HepG2 (cell line): ENCODE measurements around the gene EGR4. TPM values are rescaled to one million over a fixed set of nuclear protein-coding genes. Genes with fewer than 3 reads are reported as not detected.
A peak's percentile ranks its signal among the peaks of the same experiment; 100 is the strongest.

Experiments
- ATAD3A ChIP-seq: sonication (generic); formaldehyde crosslinking; IDR thresholded peaks from 2 replicates; pipeline ENCODE4 v1.4.0; 2020; ENCODE audit warnings: missing genetic modification reagents
- CENPX ChIP-seq: sonication (generic); formaldehyde crosslinking; IDR thresholded peaks from 2 replicates; pipeline ENCODE4 v1.9.0; 2021; ENCODE audit warnings: mild to moderate bottlenecking, missing genetic modification reagents, moderate library complexity
- FOXM1 ChIP-seq: sonication (generic); formaldehyde crosslinking; IDR thresholded peaks from 2 replicates; pipeline ENCODE4 v1.5.0; 2020; ENCODE audit warnings: missing genetic modification reagents
- HHEX ChIP-seq: IDR thresholded peaks from 2 replicates; pipeline ENCODE4 v1.6.1; 2016; ENCODE audit warnings: control low read depth
- JUN ChIP-seq: sonication (generic); formaldehyde crosslinking; IDR thresholded peaks from 2 replicates; pipeline ENCODE4 v1.4.0; 2020; ENCODE audit warnings: mild to moderate bottlenecking, missing genetic modification reagents
- JUND ChIP-seq: sonication (generic); formaldehyde crosslinking; IDR thresholded peaks from 2 replicates; pipeline ENCODE4 v1.8.0; 2022; ENCODE audit warnings: mild to moderate bottlenecking, missing genetic modification reagents
- MAF1 ChIP-seq: sonication (generic); formaldehyde crosslinking; IDR thresholded peaks from 2 replicates; pipeline ENCODE4 v1.5.0; 2020; ENCODE audit warnings: missing genetic modification reagents, borderline replicate concordance
- MATR3 ChIP-seq: sonication (generic); formaldehyde crosslinking; IDR thresholded peaks from 2 replicates; pipeline ENCODE4 v1.4.0; 2020; ENCODE audit warnings: missing genetic modification reagents
- PTBP1 ChIP-seq: fragments of 200-400 bp; formaldehyde crosslinking; IDR thresholded peaks from 2 replicates; pipeline ENCODE4 v1.6.1; 2018; ENCODE audit warnings: low read length, low read depth; ENCODE audit not compliant: poor library complexity, severe bottlenecking
- RBFOX2 ChIP-seq: fragments of 200-400 bp; formaldehyde crosslinking; IDR thresholded peaks from 2 replicates; pipeline ENCODE4 v1.6.1; 2017; ENCODE audit warnings: low read depth, mild to moderate bottlenecking, low read length
- RBM39 ChIP-seq: fragments of 200-400 bp; formaldehyde crosslinking; IDR thresholded peaks from one replicate; pipeline ENCODE4 v1.6.1; 2018; ENCODE audit warnings: antibody characterized with exemption, mild to moderate bottlenecking, low read depth, low read length; ENCODE audit not compliant: poor library complexity, severe bottlenecking
- RFXAP ChIP-seq: sonication (generic); formaldehyde crosslinking; IDR thresholded peaks from 2 replicates; pipeline ENCODE4 v1.4.0; 2020; ENCODE audit warnings: missing genetic modification reagents, borderline replicate concordance
- TCF7L2 ChIP-seq: IDR thresholded peaks from 2 replicates; pipeline ENCODE4 v1.6.1; 2011; ENCODE audit warnings: mild to moderate bottlenecking, low read depth, low read length, moderate library complexity
- ZNF143 ChIP-seq: sonication (generic); formaldehyde crosslinking; IDR thresholded peaks from 2 replicates; pipeline ENCODE4 v1.4.0; 2020; ENCODE audit warnings: missing genetic modification reagents
- ZNF232 ChIP-seq: sonication (generic); formaldehyde crosslinking; IDR thresholded peaks from 2 replicates; pipeline ENCODE4 v1.4.0; 2020; ENCODE audit warnings: missing genetic modification reagents, borderline replicate concordance
- ZNF441 ChIP-seq: sonication (generic); formaldehyde crosslinking; IDR thresholded peaks from 2 replicates; pipeline ENCODE4 v1.7.0; 2021; ENCODE audit warnings: missing genetic modification reagents, borderline replicate concordance
- polyA plus RNA-seq, 8 experiments: library from polyadenylated mRNA; depleted of rRNA in 3 of 8; stranded (reverse) in 7 of 8; unstranded in 1 of 8; fragments of >200 nt; fragmentation: Illumina TruSeq in 4 of 8; extraction: Trizol in 4 of 8; gene quantifications; 2 replicates each; pipeline versions ENCODE4 v1.2.1 to v1.2.3, GENCODE V29; 2011 to 2016; ENCODE audit warnings: low read depth in 4 of 8, missing spikeins in 1 of 8, mixed read lengths in 1 of 8; ENCODE audit not compliant: insufficient read depth in 1 of 8
- total RNA-seq, 5 experiments: library from RNA; depleted of rRNA; stranded (reverse); fragments of >200 nt; fragmentation: Illumina TruSeq; extraction: Trizol; gene quantifications; 2 replicates each; pipeline ENCODE4 v1.2.3, GENCODE V29; 2016; ENCODE audit warnings: low read depth in 1 of 5
- TF ChIP-seq, protein P1 (sequence below): sonication (generic); formaldehyde crosslinking; IDR thresholded peaks from 2 replicates; pipeline ENCODE4 v1.5.0; 2020; ENCODE audit warnings: mild to moderate bottlenecking, missing genetic modification reagents
- TF ChIP-seq, protein P2 (sequence below): sonication (generic); formaldehyde crosslinking; IDR thresholded peaks from 2 replicates; pipeline ENCODE4 v1.5.1; 2020; ENCODE audit warnings: mild to moderate bottlenecking, missing genetic modification reagents
- TF ChIP-seq, protein P3 (sequence below): sonication (generic); formaldehyde crosslinking; IDR thresholded peaks from 2 replicates; pipeline ENCODE4 v1.8.0; 2023; ENCODE audit warnings: mild to moderate bottlenecking, missing genetic modification reagents
- TF ChIP-seq, protein P4 (sequence below): sonication (generic); formaldehyde crosslinking; IDR thresholded peaks from 2 replicates; pipeline ENCODE4 v1.5.0; 2020; ENCODE audit warnings: mild to moderate bottlenecking, missing genetic modification reagents, moderate library complexity

The EGR4 gene
- total and polyA plus RNA-seq, 2 of the 13 experiments (the other 11 are each of a cell fraction or from before 2014, with no cell fraction given), result not detected

DNA sequence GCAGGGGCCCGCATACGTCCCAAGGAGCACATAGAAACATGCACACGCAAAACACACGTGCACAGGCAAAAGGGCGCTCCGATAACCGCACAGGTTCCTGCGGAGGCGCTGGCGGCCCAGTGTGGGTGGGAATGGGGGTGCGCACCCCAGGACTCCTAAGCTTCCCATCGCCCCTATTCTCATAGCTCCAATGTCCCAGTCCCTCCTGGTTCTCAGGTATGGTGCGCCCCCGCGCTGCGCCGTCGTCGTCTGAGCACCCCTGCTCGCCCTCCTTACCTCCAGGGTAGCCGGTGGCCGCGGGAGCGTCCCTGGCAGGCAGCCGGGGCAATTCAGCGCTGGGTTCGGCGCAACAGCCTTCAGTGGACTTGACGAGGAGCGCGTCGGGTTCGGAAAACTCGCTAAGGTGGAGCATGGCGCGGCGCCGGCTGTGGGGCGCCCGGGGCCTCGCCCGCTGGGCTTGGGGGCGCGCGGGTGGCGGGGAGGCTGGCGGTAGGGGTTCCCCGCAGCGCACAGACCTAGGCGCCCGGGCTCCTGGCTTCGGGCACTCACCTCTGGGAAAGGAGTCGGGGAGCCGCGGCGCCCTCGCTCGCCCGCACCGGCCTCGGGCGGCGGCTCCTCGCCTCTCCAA is 328 bp downstream of the EGR4 start (continued):
- TF ChIP-seq, protein P1, sequence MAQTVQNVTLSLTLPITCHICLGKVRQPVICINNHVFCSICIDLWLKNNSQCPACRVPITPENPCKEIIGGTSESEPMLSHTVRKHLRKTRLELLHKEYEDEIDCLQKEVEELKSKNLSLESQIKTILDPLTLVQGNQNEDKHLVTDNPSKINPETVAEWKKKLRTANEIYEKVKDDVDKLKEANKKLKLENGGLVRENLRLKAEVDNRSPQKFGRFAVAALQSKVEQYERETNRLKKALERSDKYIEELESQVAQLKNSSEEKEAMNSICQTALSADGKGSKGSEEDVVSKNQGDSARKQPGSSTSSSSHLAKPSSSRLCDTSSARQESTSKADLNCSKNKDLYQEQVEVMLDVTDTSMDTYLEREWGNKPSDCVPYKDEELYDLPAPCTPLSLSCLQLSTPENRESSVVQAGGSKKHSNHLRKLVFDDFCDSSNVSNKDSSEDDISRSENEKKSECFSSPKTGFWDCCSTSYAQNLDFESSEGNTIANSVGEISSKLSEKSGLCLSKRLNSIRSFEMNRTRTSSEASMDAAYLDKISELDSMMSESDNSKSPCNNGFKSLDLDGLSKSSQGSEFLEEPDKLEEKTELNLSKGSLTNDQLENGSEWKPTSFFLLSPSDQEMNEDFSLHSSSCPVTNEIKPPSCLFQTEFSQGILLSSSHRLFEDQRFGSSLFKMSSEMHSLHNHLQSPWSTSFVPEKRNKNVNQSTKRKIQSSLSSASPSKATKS (CRISPR knock-in tag), result no peak
- TF ChIP-seq HHEX (CRISPR knock-in tag), result no peak
- TF ChIP-seq, protein P2, sequence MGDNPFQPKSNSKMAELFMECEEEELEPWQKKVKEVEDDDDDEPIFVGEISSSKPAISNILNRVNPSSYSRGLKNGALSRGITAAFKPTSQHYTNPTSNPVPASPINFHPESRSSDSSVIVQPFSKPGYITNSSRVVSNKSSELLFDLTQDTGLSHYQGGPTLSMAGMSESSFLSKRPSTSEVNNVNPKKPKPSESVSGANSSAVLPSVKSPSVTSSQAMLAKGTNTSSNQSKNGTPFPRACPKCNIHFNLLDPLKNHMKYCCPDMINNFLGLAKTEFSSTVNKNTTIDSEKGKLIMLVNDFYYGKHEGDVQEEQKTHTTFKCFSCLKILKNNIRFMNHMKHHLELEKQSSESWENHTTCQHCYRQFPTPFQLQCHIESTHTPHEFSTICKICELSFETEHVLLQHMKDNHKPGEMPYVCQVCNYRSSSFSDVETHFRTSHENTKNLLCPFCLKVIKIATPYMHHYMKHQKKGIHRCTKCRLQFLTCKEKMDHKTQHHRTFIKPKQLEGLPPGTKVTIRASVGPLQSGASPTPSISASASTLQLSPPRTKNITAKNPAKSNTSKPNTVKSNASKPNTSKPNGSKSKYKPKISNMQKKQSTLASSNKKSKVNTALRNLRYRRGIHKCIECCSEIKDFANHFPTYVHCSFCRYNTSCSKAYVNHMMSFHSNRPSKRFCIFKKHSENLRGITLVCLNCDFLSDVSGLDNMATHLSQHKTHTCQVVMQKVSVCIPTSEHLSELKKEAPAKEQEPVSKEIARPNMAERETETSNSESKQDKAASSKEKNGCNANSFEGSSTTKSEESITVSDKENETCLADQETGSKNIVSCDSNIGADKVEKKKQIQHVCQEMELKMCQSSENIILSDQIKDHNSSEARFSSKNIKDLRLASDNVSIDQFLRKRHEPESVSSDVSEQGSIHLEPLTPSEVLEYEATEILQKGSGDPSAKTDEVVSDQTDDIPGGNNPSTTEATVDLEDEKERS (CRISPR knock-in tag), result no peak
- TF ChIP-seq RBM39, result peak; percentile 7
- TF ChIP-seq RFXAP (CRISPR knock-in tag), result 0 out of 2 replicates have a peak, but pooled peaks have one; percentile 64
- TF ChIP-seq RBFOX2, result no peak
- peak; percentile 11 for TF ChIP-seq PTBP1
- TF ChIP-seq TCF7L2, result no peak
- TF ChIP-seq CENPX (CRISPR knock-in tag), result no peak
- TF ChIP-seq, protein P3, sequence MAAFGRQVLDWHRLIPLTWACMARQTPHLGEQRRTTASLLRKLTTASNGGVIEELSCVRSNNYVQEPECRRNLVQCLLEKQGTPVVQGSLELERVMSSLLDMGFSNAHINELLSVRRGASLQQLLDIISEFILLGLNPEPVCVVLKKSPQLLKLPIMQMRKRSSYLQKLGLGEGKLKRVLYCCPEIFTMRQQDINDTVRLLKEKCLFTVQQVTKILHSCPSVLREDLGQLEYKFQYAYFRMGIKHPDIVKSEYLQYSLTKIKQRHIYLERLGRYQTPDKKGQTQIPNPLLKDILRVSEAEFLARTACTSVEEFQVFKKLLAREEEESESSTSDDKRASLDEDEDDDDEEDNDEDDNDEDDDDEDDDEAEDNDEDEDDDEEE (CRISPR knock-in tag), result no peak
- no peak for TF ChIP-seq ZNF232 (CRISPR knock-in tag)
- TF ChIP-seq ZNF143, result no peak
- TF ChIP-seq JUN (CRISPR knock-in tag), result no peak
- TF ChIP-seq JUND, result no peak
- no peak for TF ChIP-seq FOXM1 (CRISPR knock-in tag)
- no peak for TF ChIP-seq MAF1 (CRISPR knock-in tag)
- TF ChIP-seq, protein P4, sequence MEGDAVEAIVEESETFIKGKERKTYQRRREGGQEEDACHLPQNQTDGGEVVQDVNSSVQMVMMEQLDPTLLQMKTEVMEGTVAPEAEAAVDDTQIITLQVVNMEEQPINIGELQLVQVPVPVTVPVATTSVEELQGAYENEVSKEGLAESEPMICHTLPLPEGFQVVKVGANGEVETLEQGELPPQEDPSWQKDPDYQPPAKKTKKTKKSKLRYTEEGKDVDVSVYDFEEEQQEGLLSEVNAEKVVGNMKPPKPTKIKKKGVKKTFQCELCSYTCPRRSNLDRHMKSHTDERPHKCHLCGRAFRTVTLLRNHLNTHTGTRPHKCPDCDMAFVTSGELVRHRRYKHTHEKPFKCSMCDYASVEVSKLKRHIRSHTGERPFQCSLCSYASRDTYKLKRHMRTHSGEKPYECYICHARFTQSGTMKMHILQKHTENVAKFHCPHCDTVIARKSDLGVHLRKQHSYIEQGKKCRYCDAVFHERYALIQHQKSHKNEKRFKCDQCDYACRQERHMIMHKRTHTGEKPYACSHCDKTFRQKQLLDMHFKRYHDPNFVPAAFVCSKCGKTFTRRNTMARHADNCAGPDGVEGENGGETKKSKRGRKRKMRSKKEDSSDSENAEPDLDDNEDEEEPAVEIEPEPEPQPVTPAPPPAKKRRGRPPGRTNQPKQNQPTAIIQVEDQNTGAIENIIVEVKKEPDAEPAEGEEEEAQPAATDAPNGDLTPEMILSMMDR (CRISPR knock-in tag), result 0 out of 2 replicates have a peak, but pooled peaks have one; percentile 18
- no peak for TF ChIP-seq MATR3 (CRISPR knock-in tag)
- TF ChIP-seq ATAD3A (CRISPR knock-in tag), result no peak
- no peak for TF ChIP-seq ZNF441 (CRISPR knock-in tag)
